A172 (cell line): ENCODE data around the gene DEPDC4. TPM values are rescaled to one million over a fixed set of nuclear protein-coding genes. Genes with fewer than 3 reads are reported as not detected.
A peak's percentile ranks its signal among the peaks of the same experiment; 100 is the strongest.
"Not testable (repeated sequence)": the region's sequence is repeated elsewhere in the genome, so short reads cannot be mapped to it uniquely, and the experiment has no call there.

Experiments
- DNase-seq: peaks from one replicate; pipeline ENCODE4 v3.0.0-alpha.2; 2015; ENCODE audit warnings: low spot score
- total RNA-seq: library from RNA; depleted of rRNA; stranded (reverse); fragments of >200 nt; shearing (Covaris generic); gene quantifications from 2 replicates; pipeline ENCODE4 v1.2.3, GENCODE V29; 2014

The DEPDC4 gene
- total RNA-seq, 1 experiment from 2014 or later: 3.1 TPM

DNA sequence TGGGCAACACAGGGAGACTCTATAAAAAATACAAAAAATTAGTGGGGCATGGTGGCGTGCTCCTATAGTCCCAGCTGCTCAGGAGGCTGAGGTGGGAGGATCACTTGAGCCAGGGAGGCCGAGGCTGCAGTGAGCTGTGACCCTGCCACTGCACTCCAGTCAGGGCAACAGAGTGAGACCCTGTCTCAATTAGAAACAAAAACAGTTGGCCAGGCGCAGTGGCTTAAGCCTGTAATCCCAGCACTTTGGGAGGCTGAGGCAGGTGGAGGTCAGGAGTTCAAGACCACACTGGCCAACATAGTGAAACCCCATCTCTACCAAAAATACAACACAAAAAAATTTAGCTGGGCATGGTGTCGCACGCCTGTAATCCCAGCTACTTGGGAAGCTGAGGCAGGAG is 1.8 kb downstream of the DEPDC4 start:
- not testable (repeated sequence) for DNase-seq

DNA sequence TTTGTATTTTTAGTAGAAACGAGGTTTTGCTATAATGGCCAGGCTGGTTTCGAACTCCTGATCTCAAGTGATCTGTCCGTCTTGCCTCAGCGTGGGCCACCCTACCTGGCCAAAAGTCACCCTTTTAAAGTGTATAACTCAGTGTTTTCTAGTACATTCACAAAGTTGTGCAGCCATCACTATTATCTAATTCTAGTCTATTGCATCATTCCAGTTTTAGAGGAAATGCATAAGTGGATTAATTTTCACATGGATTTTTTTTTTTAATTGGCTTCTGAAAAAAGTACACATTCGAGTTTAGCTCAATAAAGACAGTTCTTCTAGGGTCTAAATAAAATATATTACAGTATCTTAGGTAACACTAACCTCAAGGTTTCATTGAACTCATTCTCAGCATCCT is 3.7 kb downstream of the DEPDC4 start:
- DNase-seq: no peak

DNA sequence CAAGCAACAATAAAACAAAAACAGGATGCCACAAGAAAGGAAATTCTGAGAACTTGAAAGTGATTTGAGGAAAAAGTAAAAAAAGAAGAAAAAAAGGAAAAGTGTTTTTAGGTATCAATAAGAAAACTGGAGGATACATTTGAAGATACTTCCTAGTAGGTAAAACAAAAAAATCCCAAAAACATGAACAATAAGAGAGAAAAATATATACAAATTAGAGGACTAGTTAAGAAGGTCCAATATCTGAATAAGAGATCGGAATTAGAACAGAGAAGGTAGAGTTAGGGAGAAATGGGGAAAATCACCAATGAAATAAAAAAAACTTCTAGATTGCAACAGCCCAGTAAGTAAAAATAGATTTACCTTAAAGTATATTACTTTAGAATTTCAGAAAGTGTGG is 8.8 kb downstream of the DEPDC4 start:
- no peak for DNase-seq

DNA sequence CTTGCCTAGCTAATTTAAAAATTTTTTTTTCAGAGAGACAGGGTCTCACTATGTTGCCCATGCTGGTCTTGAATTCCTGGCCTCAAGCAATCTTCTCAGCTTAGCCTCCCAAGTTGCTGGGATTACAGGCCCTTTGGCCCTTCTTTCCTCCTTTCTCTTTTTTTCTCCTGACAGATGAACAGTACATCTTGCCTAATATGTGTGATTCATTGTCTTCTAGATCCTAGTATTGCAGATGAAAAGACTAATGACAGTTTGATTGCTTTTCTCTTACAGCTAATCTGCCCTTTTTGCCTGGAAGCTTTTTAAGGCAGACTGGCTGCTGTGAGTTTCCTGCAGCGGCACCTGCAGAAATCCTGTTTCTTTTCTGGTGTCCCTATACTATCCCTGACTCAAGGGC is 12.0 kb downstream of the DEPDC4 start:
- DNase-seq: no peak

DNA sequence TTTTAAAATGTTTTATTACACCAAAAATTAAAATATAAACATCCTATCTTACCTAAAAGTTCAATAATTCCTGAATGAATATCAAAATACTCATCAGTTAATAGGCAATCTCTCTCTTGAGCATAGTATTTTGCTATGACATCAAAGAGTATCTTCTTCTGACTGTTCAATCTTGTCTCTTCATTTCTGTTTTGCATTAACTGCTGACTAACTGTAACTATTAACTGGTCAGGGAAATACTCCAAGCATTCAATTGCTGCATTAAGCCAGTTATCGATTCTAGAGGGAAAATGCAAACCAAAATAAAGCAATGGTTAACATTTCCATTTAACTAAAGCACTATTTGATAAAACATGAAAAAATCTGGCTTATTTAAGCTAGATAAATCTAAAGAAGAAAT is 13.4 kb downstream of the DEPDC4 start:
- DNase-seq: no peak

DNA sequence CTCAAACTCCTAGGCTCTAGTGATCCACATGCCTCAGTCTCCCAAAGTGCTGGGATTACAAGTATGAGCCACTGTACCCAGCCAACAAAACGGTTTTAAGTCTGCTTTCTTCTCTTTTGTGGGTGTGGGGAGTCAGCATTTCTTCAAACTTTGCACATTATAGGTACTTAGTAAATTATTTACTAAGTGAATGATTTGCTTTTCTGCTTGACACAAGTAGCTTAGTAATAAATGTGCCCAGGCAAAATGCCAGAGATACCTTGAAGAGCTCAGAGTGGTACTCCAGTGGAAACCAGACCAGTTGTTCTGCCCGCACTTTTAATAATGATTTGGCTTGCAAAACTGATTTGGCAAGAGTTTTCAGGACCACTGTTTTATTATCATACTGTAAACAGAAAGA is 15.0 kb downstream of the DEPDC4 start:
- DNase-seq: no peak

DNA sequence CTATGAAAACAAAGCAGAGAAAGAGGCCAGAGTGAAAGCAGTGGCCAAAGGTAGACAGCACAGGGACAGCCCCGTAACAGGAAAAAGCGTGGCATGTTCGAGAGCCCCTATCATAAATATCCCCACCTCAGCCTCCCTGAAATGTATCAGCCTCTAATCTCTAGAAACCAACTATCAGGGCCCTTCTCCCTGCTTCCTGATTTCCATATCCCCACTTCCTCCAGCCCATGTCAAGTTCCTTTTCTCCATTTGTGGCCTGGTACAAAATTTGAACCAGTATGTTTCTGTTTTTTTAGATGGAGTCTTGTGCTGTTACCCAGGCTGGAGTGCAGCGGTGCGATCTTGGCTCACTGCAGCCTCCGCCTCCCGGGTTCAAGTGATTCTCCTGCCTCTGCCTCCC is 16.9 kb downstream of the DEPDC4 start:
- no peak for DNase-seq

DNA sequence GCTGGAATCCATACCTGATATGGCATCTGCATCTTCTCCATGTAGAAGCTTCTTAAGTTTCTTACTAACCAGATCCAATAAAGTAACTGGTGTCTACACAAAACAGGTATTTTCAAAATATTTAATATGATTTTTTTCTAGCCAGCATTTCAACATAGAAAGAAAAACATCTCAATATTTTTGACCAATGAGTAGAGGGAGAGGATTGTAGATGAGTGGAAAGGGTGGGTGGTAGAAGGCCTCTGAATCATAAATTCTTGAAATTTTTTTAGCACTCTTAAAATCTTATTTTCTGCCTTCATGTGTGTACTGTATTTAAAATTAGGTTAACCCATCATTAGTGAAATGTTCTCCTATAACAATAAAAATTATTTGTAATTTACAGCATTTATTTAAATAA is 18.0 kb downstream of the DEPDC4 start:
- DNase-seq: no peak

DNA sequence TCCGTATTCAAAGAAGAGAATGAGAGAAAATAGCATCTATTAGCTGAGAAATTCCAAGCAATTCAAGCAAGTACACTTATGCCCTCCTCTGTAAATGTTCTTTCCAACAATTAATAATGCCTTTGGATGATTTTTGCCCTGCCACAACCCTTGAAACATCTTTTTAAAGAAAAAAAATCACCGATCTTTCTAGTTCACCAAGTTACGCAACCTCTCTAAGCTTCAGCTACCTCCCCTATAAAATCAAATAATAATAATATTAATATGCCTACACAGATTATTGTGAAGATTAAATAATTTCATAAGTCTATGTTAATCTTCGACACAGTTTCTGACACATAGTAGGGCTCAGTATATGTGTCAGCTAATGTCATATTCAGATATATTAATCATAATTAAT is 19.1 kb downstream of the DEPDC4 start:
- DNase-seq: no peak

DNA sequence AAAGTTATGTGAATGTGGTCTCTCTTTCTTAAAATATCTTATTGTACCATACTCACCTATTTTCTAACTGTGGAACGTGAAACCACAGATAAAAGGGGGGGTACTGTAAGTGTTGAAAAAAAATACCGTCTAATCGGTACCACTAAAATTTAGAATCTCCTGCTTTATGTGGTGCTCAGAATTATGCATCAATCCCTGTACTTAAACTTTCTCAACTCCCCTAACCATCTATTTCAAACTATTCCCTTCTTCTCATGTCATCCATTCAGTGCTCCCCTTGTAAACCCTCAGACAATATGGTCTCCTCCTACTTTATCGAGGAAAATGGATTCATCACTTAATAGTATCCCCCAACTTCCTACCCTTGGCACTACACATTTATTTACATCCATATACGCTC is 23.7 kb downstream of the DEPDC4 start:
- no peak for DNase-seq

DNA sequence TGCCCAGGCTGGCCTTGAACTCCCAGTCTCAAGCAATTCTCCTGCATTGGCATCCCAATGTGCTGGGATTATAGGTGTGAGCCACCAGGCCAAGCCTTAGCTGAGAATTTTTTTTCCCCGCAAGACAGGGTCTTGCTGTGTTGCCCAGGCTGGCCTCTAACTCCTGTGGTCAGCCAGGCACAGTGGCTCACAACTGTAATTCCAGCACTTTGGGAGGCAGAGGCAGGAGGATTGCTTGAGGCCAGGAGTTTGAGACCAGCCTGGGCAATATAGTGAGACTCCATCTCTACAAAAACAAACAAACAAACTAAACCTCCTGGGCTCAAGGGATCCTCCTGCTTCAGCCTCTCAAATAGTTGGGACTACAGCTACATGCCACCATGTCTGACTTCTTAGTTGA is 27.3 kb downstream of the DEPDC4 start:
- DNase-seq: no peak

DNA sequence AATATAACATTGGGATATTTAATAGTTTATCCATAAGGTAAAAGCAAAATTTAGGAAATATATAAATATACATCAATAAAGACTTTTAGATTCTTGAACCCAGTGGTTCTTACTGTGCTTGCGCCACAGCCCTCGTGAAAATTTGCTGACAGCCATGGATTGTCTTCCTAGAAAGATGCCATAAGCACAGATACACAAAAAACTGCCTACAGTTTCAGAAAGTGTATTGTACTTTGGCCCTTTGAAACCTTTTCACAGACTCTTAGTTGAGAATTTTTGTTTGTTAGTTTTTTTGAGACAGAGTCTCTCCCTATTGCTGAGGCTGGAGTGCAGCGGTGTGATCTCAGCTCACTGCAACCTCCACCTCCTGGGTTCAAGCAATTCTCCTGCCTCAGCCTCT is 28.1 kb downstream of the DEPDC4 start:
- no peak for DNase-seq

DNA sequence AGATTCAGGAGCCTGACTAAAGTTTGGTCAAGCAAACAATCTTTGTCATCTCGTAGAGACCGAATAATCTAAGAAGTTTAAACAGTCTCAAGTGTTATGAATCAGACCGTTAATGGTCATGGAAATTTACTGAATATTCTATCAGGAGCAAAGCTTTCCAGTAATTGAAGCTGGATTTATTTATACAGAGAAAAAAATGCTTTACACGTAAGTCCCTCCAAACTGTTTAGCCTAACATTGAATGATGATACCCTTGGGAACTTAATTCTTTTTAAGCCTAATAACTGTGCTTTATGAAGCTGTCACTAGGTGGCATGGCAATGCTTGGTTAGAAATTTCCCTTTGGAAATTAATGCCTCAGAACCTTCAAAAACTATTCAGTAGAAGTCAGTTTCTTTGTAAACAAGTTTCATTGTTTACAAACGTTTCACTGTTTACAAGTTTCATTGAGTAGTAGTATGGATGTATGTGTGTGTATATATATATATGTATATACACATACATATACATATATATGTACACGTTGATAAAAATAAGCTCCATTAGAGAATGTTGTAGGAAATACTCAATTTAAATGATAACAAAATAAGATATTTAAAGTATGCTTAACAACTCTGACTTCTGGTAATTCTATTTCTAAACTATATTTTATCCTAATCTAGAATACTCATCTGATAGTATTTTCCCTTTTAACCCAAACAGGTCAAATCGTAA is 32.1 kb downstream of the DEPDC4 start:
- DNase-seq: peak; percentile 28

DNA sequence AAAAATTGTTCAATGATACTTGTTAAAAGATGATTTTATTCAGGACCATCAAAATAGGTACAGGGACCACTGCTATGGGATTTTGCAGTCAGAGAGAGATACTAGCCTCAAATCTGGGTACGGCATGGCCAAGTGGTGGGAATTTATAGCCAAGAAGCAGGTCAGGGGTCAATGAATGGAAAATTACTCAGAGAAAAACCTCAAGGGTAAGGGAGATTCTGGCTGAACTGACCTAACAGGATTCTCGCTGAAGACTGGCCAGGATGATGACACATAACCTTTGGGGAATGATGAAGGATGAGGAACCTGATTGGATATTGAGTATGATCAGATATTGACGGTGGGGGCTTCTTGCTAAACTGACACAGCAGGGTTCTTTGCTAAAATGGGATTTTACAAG is 32.7 kb downstream of the DEPDC4 start:
- peak; percentile 29 for DNase-seq

DNA sequence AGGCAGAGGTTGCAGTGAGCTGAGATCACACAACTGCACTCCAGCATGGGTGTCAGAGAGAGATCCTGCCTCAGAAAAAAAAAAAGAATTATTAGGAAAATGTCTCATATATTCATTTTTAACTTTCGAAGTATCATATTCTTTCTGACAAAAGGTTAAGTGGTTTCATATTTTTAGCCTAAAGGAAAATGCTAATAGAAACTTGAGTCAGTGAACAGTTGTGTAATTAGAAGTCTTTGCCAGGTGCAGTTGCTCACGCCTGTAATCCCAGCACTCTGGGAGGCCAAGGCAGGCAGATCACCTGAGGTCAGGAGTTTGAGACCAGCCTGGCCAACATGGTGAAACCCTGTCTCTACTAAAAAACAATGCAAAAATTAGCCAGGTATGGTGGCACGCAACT is 35.0 kb downstream of the DEPDC4 start:
- not testable (repeated sequence) for DNase-seq

DNA sequence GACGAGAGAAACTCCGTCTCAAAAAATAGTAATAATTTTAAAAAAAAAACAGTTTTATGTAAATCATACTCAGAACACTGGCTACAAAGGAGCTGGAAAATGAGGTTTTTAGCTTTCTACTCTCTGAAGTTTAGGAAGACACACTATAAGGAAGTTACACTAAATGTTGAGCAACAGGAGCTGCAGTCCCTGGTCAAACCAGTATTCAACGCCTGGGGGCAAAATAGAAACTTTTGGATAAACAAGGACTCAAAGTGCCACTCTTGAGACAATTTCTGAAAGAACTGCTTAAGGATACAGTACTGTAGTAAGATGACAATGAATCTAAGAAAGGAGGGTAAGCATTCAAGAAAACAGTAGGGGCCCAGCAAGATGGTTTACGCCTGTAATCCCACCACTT is 37.0 kb downstream of the DEPDC4 start:
- no peak for DNase-seq

DNA sequence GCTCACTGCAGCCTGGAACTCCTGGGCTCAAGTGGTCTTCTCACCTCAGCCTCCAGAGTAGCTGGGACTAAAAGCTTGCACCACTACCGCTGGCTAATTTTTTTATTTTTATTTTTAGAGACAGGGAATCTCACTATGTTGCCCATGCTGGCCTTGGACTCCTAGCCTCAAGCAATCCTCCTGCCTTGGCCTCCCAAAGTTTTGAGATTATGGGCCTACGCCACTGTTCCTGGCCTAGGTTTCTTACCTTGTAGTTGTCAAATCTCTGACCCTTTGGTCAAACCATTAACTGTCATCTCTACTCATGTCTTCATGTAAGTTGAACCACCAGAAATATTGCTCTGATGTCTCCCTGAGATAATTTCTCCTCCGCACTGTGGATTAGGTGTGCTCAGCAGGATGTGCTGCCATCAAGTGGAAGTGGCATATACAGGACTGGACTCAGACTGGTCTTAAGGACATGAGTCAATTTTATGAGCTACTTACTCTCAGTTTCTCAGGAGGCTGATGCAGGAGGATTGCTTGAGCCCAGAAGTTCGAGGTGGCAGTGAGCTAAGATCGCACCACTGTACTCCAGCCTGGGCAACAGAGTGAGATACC is 37.7 kb downstream of the DEPDC4 start:
- DNase-seq: peak; percentile 31

DNA sequence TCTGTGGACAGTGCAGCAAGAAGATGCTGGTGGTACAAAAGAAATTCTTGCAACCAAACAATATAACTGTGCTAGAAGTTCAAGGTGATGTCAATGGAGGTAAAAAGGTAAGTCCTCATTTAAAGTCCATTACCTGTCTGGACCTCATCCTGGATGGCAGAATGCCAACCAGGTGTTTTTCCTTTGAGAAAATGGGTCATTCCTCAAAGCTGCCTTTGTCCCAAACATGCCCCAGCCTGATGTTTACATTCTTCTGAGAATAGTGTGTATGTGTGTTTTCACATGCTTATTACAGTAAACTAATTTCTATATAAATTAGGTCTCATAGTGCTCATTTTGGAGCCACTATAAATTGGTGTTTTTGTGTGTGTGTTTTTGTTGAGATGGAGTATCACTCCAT is 41.4 kb downstream of the DEPDC4 start:
- no peak for DNase-seq

DNA sequence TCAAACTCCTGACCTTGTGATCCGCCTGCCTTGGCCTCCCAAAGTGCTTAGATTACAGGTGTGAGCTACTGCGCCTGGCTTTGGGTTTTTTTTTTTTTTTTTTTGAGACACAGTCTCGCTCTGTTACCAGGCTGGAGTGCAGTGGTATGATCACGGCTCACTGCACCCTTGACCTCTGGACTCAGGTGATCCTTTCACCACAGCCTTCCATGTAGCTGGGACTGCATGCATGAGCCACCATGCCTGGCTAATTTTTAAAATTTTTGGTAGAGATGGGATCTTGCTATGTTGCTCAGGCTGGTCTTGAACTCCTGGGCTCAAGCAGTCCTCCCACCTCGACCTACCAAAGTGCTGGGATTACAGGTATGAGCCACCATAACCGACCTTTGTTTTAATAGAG is 44.7 kb downstream of the DEPDC4 start:
- DNase-seq: not testable (repeated sequence)

DNA sequence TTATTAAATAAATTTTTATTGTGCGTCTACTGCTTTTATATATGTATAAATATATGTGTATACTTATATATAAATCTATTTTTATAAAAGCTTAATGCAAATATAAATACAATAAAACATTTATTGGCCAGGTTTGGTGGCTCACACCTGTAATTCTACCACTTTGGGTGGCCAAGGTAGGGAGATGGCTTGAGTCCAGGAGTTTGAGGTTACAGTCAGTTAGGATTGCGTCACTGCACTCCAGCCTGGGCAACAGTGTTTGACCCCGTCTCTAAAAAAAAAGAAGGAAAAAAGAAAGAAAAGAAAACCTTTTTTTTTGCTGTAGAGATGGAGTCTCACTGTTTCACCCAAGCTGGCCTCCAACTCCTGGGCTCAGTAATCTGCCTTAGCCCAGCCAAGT is 45.4 kb downstream of the DEPDC4 start:
- DNase-seq: no peak

DNA sequence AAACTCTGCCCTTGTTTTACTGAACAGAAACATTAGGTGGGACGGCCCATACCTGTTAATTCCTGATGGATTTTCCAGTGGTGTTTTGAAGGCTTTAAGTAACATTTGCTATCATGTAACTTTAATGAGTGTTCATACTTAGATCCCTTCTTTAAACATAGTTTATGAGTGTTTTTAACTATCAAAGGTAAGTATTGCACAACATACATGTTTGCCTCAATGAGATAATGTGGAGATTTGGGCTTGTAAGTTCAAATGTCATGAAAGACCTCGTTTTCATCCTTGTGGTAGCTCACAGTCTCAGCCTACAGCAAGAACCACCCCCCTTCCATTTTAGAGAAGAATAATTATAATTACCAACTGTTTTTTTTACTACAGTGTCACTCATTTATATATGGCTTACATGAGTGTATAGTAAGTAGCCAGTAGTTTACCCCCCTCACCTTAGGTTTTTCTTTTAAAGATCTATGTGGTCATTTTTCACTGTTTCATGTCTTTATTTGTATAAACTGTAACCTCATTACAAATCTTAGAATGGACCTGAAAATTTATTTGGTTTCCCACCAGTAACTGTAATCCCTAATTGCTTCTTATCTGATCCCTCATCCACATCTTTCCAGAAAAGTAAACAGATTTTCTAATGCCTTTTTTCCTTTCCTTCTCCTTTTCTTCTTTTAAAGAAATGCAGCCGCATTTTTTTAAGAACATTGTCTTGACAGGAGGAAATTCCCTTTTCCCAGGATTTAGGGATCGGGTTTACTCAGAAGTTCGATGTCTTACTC is 47.4 kb downstream of the DEPDC4 start:
- no peak for DNase-seq

DNA sequence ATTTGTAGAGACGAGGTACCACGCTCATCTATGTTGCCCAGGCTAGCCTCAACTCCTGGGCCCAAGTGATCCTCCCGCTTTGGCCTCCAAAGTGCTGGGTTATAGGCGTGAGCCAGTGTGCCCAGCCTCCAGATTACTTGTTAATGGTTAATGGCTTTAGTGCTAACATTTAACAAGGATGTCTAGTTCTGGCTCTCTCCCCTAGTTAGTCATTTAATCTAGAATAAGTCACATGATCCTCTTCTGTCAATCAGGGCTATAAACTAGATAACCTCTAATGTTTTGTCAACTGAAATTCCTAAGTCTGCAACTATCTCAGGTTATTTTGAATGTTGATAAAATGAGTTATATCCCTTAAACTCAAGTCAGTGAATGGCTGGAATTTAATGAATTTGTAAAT is 50.5 kb downstream of the DEPDC4 start:
- no peak for DNase-seq

DNA sequence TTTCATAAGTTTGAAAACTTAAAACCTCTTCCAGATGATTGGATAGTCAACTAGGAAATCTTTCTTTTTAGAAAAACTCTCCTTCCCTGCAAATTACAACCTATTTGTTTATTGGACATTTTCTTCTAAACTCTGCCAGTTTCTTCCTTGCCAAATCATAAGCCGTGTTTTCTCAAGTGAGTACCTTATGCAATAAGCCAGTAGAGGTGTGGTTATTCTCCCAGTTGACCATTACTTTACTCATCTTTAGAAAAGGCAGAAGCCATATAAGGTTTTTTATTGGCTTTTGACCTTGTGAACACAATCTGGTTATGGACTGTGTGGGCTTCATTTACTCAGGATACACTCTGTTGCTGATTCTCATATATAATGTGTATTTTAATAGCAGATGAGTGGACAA is 51.7 kb downstream of the DEPDC4 start:
- DNase-seq: no peak
